HEK293 (cell line): ENCODE measurements around the gene ZFPM1.

ENCODE experiments used
- BCL11A ChIP-seq: fragments of 450-650 bp; formaldehyde crosslinking; IDR thresholded peaks from 2 replicates; pipeline ENCODE4 v1.5.1; 2016; ENCODE audit warnings: low read depth, missing biosample characterization, missing genetic modification characterization
- HOXA7 ChIP-seq: sonication (generic); formaldehyde crosslinking; IDR thresholded peaks from 2 replicates; pipeline ENCODE4 v1.8.1; 2022; ENCODE audit warnings: missing genetic modification reagents, borderline replicate concordance
- KLF1 ChIP-seq: fragments of 450-650 bp; formaldehyde crosslinking; IDR thresholded peaks from 2 replicates; pipeline ENCODE4 v1.5.1; 2016; ENCODE audit warnings: missing biosample characterization, missing genetic modification characterization
- KLF16 ChIP-seq: fragments of 450-650 bp; formaldehyde crosslinking; IDR thresholded peaks from 2 replicates; pipeline ENCODE4 v1.5.1; 2017; ENCODE audit warnings: missing biosample characterization, missing genetic modification characterization
- KLF8 ChIP-seq: fragments of 450-650 bp; formaldehyde crosslinking; IDR thresholded peaks from 2 replicates; pipeline ENCODE4 v1.5.1; 2016; ENCODE audit warnings: missing biosample characterization, missing genetic modification characterization
- KLF9 ChIP-seq: fragments of 450-650 bp; formaldehyde crosslinking; IDR thresholded peaks from 2 replicates; pipeline ENCODE4 v1.5.1; 2016; ENCODE audit warnings: missing biosample characterization, missing genetic modification characterization, low read depth
- OSR2 ChIP-seq: fragments of 450-650 bp; formaldehyde crosslinking; IDR thresholded peaks from 2 replicates; pipeline ENCODE4 v1.5.1; 2016; ENCODE audit warnings: missing biosample characterization, missing genetic modification characterization
- PATZ1 ChIP-seq: fragments of 450-650 bp; formaldehyde crosslinking; IDR thresholded peaks from 2 replicates; pipeline ENCODE4 v1.5.1; 2016; ENCODE audit warnings: missing biosample characterization, missing genetic modification characterization
- REPIN1 ChIP-seq: fragments of 450-650 bp; formaldehyde crosslinking; IDR thresholded peaks from 2 replicates; pipeline ENCODE4 v1.5.1; 2017; ENCODE audit warnings: missing biosample characterization, missing genetic modification characterization, low read depth
- TCF7L2 ChIP-seq: IDR thresholded peaks from 2 replicates; pipeline ENCODE4 v1.6.1; 2011; ENCODE audit warnings: low read depth, mild to moderate bottlenecking, inconsistent platforms, low read length, moderate library complexity, borderline replicate concordance
- YY1 ChIP-seq: fragments of 450-650 bp; formaldehyde crosslinking; IDR thresholded peaks from 2 replicates; pipeline ENCODE4 v1.5.1; 2018; ENCODE audit warnings: missing biosample characterization, missing genetic modification characterization
- ZBTB17 ChIP-seq: fragments of 450-650 bp; formaldehyde crosslinking; IDR thresholded peaks from 2 replicates; pipeline ENCODE4 v1.5.1; 2016; ENCODE audit warnings: missing biosample characterization, missing genetic modification characterization
- ZBTB44 ChIP-seq: fragments of 450-650 bp; IDR thresholded peaks from 2 replicates; pipeline ENCODE4 v1.5.1; 2018; ENCODE audit warnings: missing biosample characterization, mild to moderate bottlenecking, missing genetic modification characterization
- ZBTB49 ChIP-seq: fragments of 450-650 bp; formaldehyde crosslinking; IDR thresholded peaks from 2 replicates; pipeline ENCODE4 v1.5.1; 2016; ENCODE audit warnings: missing biosample characterization, missing genetic modification characterization, low read depth
- ZNF133 ChIP-seq: fragments of 450-650 bp; formaldehyde crosslinking; IDR thresholded peaks from 2 replicates; pipeline ENCODE4 v1.5.1; 2016; ENCODE audit warnings: missing biosample characterization, missing genetic modification characterization
- ZNF175 ChIP-seq: fragments of 450-650 bp; formaldehyde crosslinking; IDR thresholded peaks from 2 replicates; pipeline ENCODE4 v1.5.1; 2016; ENCODE audit warnings: missing biosample characterization, missing genetic modification characterization
- ZNF239 ChIP-seq: fragments of 450-650 bp; formaldehyde crosslinking; IDR thresholded peaks from 2 replicates; pipeline ENCODE4 v1.5.1; 2016; ENCODE audit warnings: missing biosample characterization, missing genetic modification characterization
- ZNF280C ChIP-seq: fragments of 450-650 bp; formaldehyde crosslinking; IDR thresholded peaks from 2 replicates; pipeline ENCODE4 v1.5.1; 2016; ENCODE audit warnings: missing biosample characterization, missing genetic modification characterization
- ZNF280D ChIP-seq: fragments of 450-650 bp; formaldehyde crosslinking; IDR thresholded peaks from 2 replicates; pipeline ENCODE4 v1.5.1; 2016; ENCODE audit warnings: missing biosample characterization, missing genetic modification characterization
- ZNF394 ChIP-seq: fragments of 450-650 bp; formaldehyde crosslinking; IDR thresholded peaks from 2 replicates; pipeline ENCODE4 v1.5.1; 2016; ENCODE audit warnings: missing biosample characterization, missing genetic modification characterization, mild to moderate bottlenecking, moderate library complexity, borderline replicate concordance
- ZNF501 ChIP-seq: fragments of 450-650 bp; formaldehyde crosslinking; IDR thresholded peaks from 2 replicates; pipeline ENCODE4 v1.5.1; 2016; ENCODE audit warnings: missing biosample characterization, missing genetic modification characterization
- ZNF510 ChIP-seq: fragments of 450-650 bp; formaldehyde crosslinking; IDR thresholded peaks from 2 replicates; pipeline ENCODE4 v1.5.1; 2018; ENCODE audit warnings: mild to moderate bottlenecking, missing genetic modification characterization, missing biosample characterization; ENCODE audit not compliant: insufficient replicate concordance
- ZNF514 ChIP-seq: fragments of 450-650 bp; formaldehyde crosslinking; IDR thresholded peaks from 2 replicates; pipeline ENCODE4 v1.5.1; 2016; ENCODE audit warnings: missing biosample characterization, missing genetic modification characterization
- ZNF629 ChIP-seq: fragments of 450-650 bp; formaldehyde crosslinking; IDR thresholded peaks from 2 replicates; pipeline ENCODE4 v1.5.1; 2017; ENCODE audit warnings: missing biosample characterization, missing genetic modification characterization
- ZNF658 ChIP-seq: fragments of 450-650 bp; formaldehyde crosslinking; IDR thresholded peaks from 2 replicates; pipeline ENCODE4; 2016; ENCODE audit warnings: missing biosample characterization, missing genetic modification characterization
- ZNF707 ChIP-seq: fragments of 450-650 bp; formaldehyde crosslinking; IDR thresholded peaks from 2 replicates; pipeline ENCODE4 v1.5.1; 2016; ENCODE audit warnings: missing biosample characterization, missing genetic modification characterization
- ZNF837 ChIP-seq: fragments of 450-650 bp; formaldehyde crosslinking; IDR thresholded peaks from 2 replicates; pipeline ENCODE4 v1.5.1; 2016; ENCODE audit warnings: missing biosample characterization, missing genetic modification characterization
- ZSCAN18 ChIP-seq: fragments of 450-650 bp; formaldehyde crosslinking; IDR thresholded peaks from 2 replicates; pipeline ENCODE4 v1.5.1; 2016; ENCODE audit warnings: missing biosample characterization, missing genetic modification characterization

The ZFPM1 gene

GRCh38 chr16:88505405-88506082 is 52.5 kb downstream of the ZFPM1 start (continued):
- TF ChIP-seq PATZ1 (tag by site-specific recombination) (peak; percentile 67), ZNF629 (tag by site-specific recombination) (no peak), TCF7L2 (no peak), ZNF837 (tag by site-specific recombination) (no peak), ZNF501 (tag by site-specific recombination) (no peak), ZNF510 (tag by site-specific recombination) (no peak), KLF16 (tag by site-specific recombination) (peak; percentile 90), KLF1 (peak; percentile 85), ZBTB44 (tag by site-specific recombination) (peak; percentile 61; the same call in 1 of the 2 replicates), ZSCAN18 (tag by site-specific recombination) (no peak), KLF8 (tag by site-specific recombination) (no peak), ZNF280D (tag by site-specific recombination) (no peak), ZBTB17 (tag by site-specific recombination) (peak; percentile 46; the same call in 1 of the 2 replicates), REPIN1 (tag by site-specific recombination) (no peak), ZNF239 (tag by site-specific recombination) (no peak), ZNF394 (tag by site-specific recombination) (no peak), ZNF514 (tag by site-specific recombination) (no peak), BCL11A (no peak), KLF9 (tag by site-specific recombination) (peak; percentile 48; the same call in 1 of the 2 replicates), ZNF658 (tag by site-specific recombination) (no peak), OSR2 (no peak), ZNF175 (tag by site-specific recombination) (no peak), ZNF280C (no peak), ZNF707 (tag by site-specific recombination) (no peak), HOXA7 (CRISPR knock-in tag) (no peak), ZBTB49 (no peak), YY1 (tag by site-specific recombination) (no peak), ZNF133 (tag by site-specific recombination) (no peak)
